Heart right ventricle (tissue), 16 donors: ENCODE data around the gene SLC13A4. TPM values are rescaled to one million over a fixed set of nuclear protein-coding genes. Genes with fewer than 3 reads are reported as not detected.
"Not testable (repeated sequence)": the region's sequence is repeated elsewhere in the genome, so short reads cannot be mapped to it uniquely, and the experiment has no call there.

Source experiments
- ATAC-seq, 8 donors: fragments of 200-7000 bp; cut with Tn5 transposase; one replicate each; pipeline ENCODE4 v1.9.1; 2020; ENCODE audit warnings: mild to moderate bottlenecking in 8 of 8, moderate library complexity in 8 of 8, moderate number of reproducible peaks in 1 of 8
- DNase-seq, 2 donors: peaks; one replicate each; pipeline ENCODE4 v3.0.0-alpha.2; 2020
- H3K27ac ChIP-seq, 10 donors: fragments of 200-600 bp; sonication (generic) in 2 of 10; one replicate each; pipeline versions ENCODE4 v1.5.0 to v1.8.0; 2020 to 2022; ENCODE audit warnings: mild to moderate bottlenecking in 3 of 10
- H3K27me3 ChIP-seq, 7 donors: fragments of 200-600 bp; one replicate each; pipeline ENCODE4 v1.8.0; 2021 to 2022; ENCODE audit warnings: mild to moderate bottlenecking in 2 of 7
- H3K36me3 ChIP-seq, 9 donors: fragments of 200-600 bp; sonication (generic) in 1 of 9; one replicate each; pipeline versions ENCODE4 v1.5.0 to v1.8.0; 2020 to 2022; ENCODE audit warnings: mild to moderate bottlenecking in 2 of 9
- H3K4me1 ChIP-seq, 9 donors: fragments of 200-600 bp; sonication (generic) in 1 of 9; one replicate each; pipeline versions ENCODE4 v1.5.0 to v1.8.0; 2020 to 2022; ENCODE audit warnings: mild to moderate bottlenecking in 4 of 9
- H3K4me3 ChIP-seq, 10 donors: fragments of 200-600 bp; sonication (generic) in 2 of 10; one replicate each; pipeline versions ENCODE4 v1.5.0 to v1.8.0; 2020 to 2022; ENCODE audit warnings: mild to moderate bottlenecking in 7 of 10, moderate library complexity in 2 of 10
- H3K9me3 ChIP-seq, 11 donors: fragments of 200-600 bp in 10 of 11; sonication (generic) in 2 of 11; one replicate each; pipeline versions ENCODE4 v1.5.0 to v1.8.0; 2013 to 2022; ENCODE audit warnings: mild to moderate bottlenecking in 2 of 11, control low read depth in 1 of 11, moderate library complexity in 1 of 11
- CTCF ChIP-seq, 9 donors: fragments of 200-600 bp; sonication (generic) in 2 of 9; IDR thresholded peaks; one replicate each; pipeline versions ENCODE4 v1.5.0 to v1.8.0; 2021 to 2022; ENCODE audit warnings: antibody characterized with exemption in 9 of 9, mild to moderate bottlenecking in 5 of 9, moderate library complexity in 1 of 9
- WGBS, 2 donors: extraction: QIAGEN DNeasy Blood & Tissue Kit; methylation state at CpG; one replicate each; pipeline ENCODE4 v1.1.7; 2013; ENCODE audit warnings: inconsistent platforms in 1 of 2; 5-methylcytosine and 5-hydroxymethylcytosine counted together
- intact Hi-C, 10 donors: fragments of 100-400 bp; cut with DNase I; formaldehyde crosslinking; loops; one replicate each; pipeline versions ENCODE4 v1.11.1 to v1.14.2; 2022
- long read RNA-seq, 3 donors: library from polyadenylated mRNA; unstranded; transcript quantifications; one replicate each; pipeline ENCODE4 v2.0.0, GENCODE V29; 2020 to 2021
- polyA plus RNA-seq, 2 donors: library from polyadenylated mRNA; stranded (reverse); fragments of 200-250 nt; gene quantifications; one replicate each; pipeline ENCODE4 v1.2.3, GENCODE V29; 2013
- total RNA-seq, 10 donors: library from RNA; stranded (reverse); fragmentation: NEBNext Ultra II Directional in 3 of 10; extraction: Animal tissue kit (Norgen Biotek cat#: 25700) in 3 of 10; gene quantifications; one replicate each; pipeline versions ENCODE4 v1.2.1 to v1.2.4, GENCODE V29; 2021 to 2023
- donor health status: Arrhythmogenic right ventricular cardiomyopathy.
- donor health status: ischemic (EF 13 %, LVEDD 7.1; RV severe dilation, severe dysfunction).
- donor health status: healthy with polysubstance abuse.
- donor health status: DM: no; HTN: yes; CAD: no.
- donor health status: DM: no; HTN: no; CAD: no.
- donor health status: ischemic (EF 25% LVEDD 6.9; RV normal size, moderate dysfunction).
- donor health status: ischemic (EF 25% LVEDD 5.7; RV mildly dilated, moderate dysfunction).
- donor health status: healthy.
- donor health status: DM: yes; HTN: yes; CAD: no.
- donor health status: Ischemic cardiomyopathy.
- donor health status: ischemic (EF 35%, LVEDD 5.7; RV mildly dilated, moderate dysfunction).
- donor health status: nonischemic (EF 11% LVEDD 7.7; RV severe dilation, severe dysfunction).
- donor health status: DM: yes; HTN: yes; CAD: no.
- donor health status: PGD.
- donor health status: ischemic (EF 29% LVEDD 5.4; RV normal size, mild dysfunction).
- donor health status: nonischemic (EF 23%, LVEDD 6.1; RV moderate dilation, normal function).

SLC13A4 gene
- total RNA-seq = under 1 TPM in 8 of 10 donors, not detected in 2; 0.08 to 0.87 (median 0.56) TPM
- polyA plus RNA-seq = 1 to 10 TPM in 1 of 2 donors, under 1 TPM in 1; 0.12 to 2.8 TPM
- long read RNA-seq, donor 1, partial matches to known transcripts = 0 of 2 reads
- long read RNA-seq, donor 1, other reads (novel, unspliced or antisense) = 2 of 2 reads
- long read RNA-seq, donor 2, partial matches to known transcripts = 0 of 3 reads
- long read RNA-seq, donor 2, other reads (novel, unspliced or antisense) = 3 of 3 reads
- long read RNA-seq, donor 3, partial matches to known transcripts = 0 of 4 reads
- long read RNA-seq, donor 3, other reads (novel, unspliced or antisense) = 4 of 4 reads

GRCh38 chr7:135728136-135728669, at the start of gene SLC13A4:
Gene SLC13A4, minus strand, starts transcription at chr7:135728186. Its CDS starts 690 bp downstream, at chr7:135727496.
- H3K4me3 ChIP-seq = no peak within 1 kb of the TSS
- no peak for DNase-seq
- no peaks in the 10 kb centered on the region for H3K27me3 ChIP-seq
- 83 to 90% methylated on average over 11 of the region's 11 CpGs for WGBS, 2 donors
- H3K9me3 ChIP-seq = no peaks in the 10 kb centered on the region
- no peak within 1 kb of the TSS for H3K27ac ChIP-seq
- H3K36me3 ChIP-seq = peaks cover 0 to 10% (median 0%) of the 10 kb centered on the region in 9 donors
- H3K4me1 ChIP-seq = peaks cover 0 to 20% (median 0%) of the 10 kb centered on the region in 9 donors
- ATAC-seq = no peak
- no peak for TF ChIP-seq CTCF (IDR thresholded peaks at IDR 0.05)
- intact Hi-C loops = no loop called here

- H3K36me3 ChIP-seq, H3K27me3 ChIP-seq, ATAC-seq, intact Hi-C loops, H3K4me3 ChIP-seq, DNase-seq: not testable (repeated sequence)
- Histone ChIP-seq H3K4me1 (peaks cover 0 to 33% (median 10%) of the 10 kb centered on the region in 9 donors), H3K27ac (peak overlapping the region in 1 of 10 donors; percentile 91), H3K9me3 (peaks cover 0 to 17% (median 8%) of the 10 kb centered on the region in 11 donors)
- WGBS, 2 donors = 93 to 94% methylated on average over 8 of the region's 8 CpGs
Measured at GRCh38 chr7:135775915-135776314, 47.9 kb upstream of the SLC13A4 start.

GRCh38 chr7:135775230-135775629, 47.2 kb upstream of the SLC13A4 start:
- intact Hi-C loops = no loop called here
- Histone ChIP-seq H3K4me1 (peaks cover 0 to 36% (median 10%) of the 10 kb centered on the region in 9 donors), H3K4me3 (no peak overlapping the region), H3K27ac (peak overlapping the region in 8 of 10 donors; percentile 34 to 91 (median 78)), H3K36me3 (no peaks in the 10 kb centered on the region), H3K27me3 (no peaks in the 10 kb centered on the region), H3K9me3 (peaks cover 0 to 17% (median 8%) of the 10 kb centered on the region in 11 donors)
- ATAC-seq = peak in 2 of 8 donors; percentile 26 to 69
- DNase-seq = no peak
- no peak for TF ChIP-seq CTCF (IDR thresholded peaks at IDR 0.05)
- 96 to 98% methylated on average over 2 of the region's 2 CpGs for WGBS, 2 donors

- H3K36me3 ChIP-seq = no peaks in the 10 kb centered on the region
- H3K27me3 ChIP-seq = no peaks in the 10 kb centered on the region
- peak in 1 of 2 donors; percentile 46 for DNase-seq
- peak overlapping the region in 9 of 10 donors; percentile 14 to 91 (median 77) for H3K27ac ChIP-seq
- H3K4me1 ChIP-seq = peaks cover 0 to 45% (median 14%) of the 10 kb centered on the region in 9 donors
- H3K4me3 ChIP-seq = no peak overlapping the region
- WGBS, 2 donors = 22 to 35% methylated on average over 4 of the region's 4 CpGs
- intact Hi-C loops = loop anchor here in 1 of 10 donors (5.0 kb wide), 1 partner anchor 102 kb away; no protein-coding TSS in a partner anchor
- H3K9me3 ChIP-seq = peaks cover 0 to 17% (median 8%) of the 10 kb centered on the region in 11 donors
- TF ChIP-seq CTCF (IDR thresholded peaks at IDR 0.05) = no peak
- peak; percentile 73 to 94 (median 86) for ATAC-seq
Measured at GRCh38 chr7:135774284-135774683, 46.3 kb upstream of the SLC13A4 start.
